Measurements from ENCODE around the gene ZNF256. TPM values are rescaled to one million over a fixed set of nuclear protein-coding genes. Genes with fewer than 3 reads are reported as not detected.

Gene ZNF256
- total RNA-seq, 1 experiment from 2014 or later, result not detected

- CTCF ChIA-PET, result no interaction called here
- intact Hi-C loops (cut with micrococcal nuclease), result no loop called here
- peaks cover 12 to 26% of the 10 kb centered on the region in 2 experiments; a peak in 2 of 4 replicates for H3K9me3 ChIP-seq (ENCODE audit: control insufficient read depth in 1 of 2, insufficient read depth in 1 of 2, low read depth in 1 of 2, low read length in 2 of 2)
These were observed 17.3 kb upstream of the ZNF256 start for GRCh38 chr19:57964761-57965160.

More at GRCh38 chr19:57964761-57965160, 17.3 kb upstream of the ZNF256 start:
- POLR2A ChIA-PET, result no interaction called here
- no peak overlapping the region for H3K4me3 ChIP-seq (replicated peaks in 1 of 2; ENCODE audit: low read depth in 1 of 2, low read length in 2 of 2)
- no peak overlapping the region for H3K4me2 ChIP-seq (ENCODE audit: low read length)
- DNase-seq (ENCODE audit: low read depth, low spot score), result no peak
- no peak overlapping the region for H3K9ac ChIP-seq (ENCODE audit: low read length)
- TF ChIP-seq JUND (IDR thresholded peaks at IDR 0.05) (no peak), ZNF274 (IDR thresholded peaks at IDR 0.05; ENCODE audit: low read depth, low read length) (no peak), ZBTB33 (IDR thresholded peaks at IDR 0.05; ENCODE audit: extremely low read depth, insufficient replicate concordance, low read length) (no peak), EZH2phosphoT487 (IDR thresholded peaks at IDR 0.05; ENCODE audit: borderline replicate concordance) (no peak), POLR2AphosphoS5 (IDR thresholded peaks at IDR 0.05; ENCODE audit: low read depth, low read length) (no peak), CBX3 (IDR thresholded peaks at IDR 0.05; ENCODE audit: low read depth) (no peak), EZH2 (IDR thresholded peaks at IDR 0.05) (no peak), CTCF (IDR thresholded peaks at IDR 0.05 in 2 of 3, conservative IDR thresholded peaks at IDR 0.05 in 1 of 3; ENCODE audit: borderline replicate concordance in 1 of 3, insufficient read depth in 1 of 3, low read depth in 2 of 3, low read length in 2 of 3) (no peak), YY1 (IDR thresholded peaks at IDR 0.05; ENCODE audit: extremely low read depth, insufficient replicate concordance, low read depth, low read length) (no peak), SP1 (IDR thresholded peaks at IDR 0.05; ENCODE audit: low read depth) (no peak), FOSL1 (IDR thresholded peaks at IDR 0.05; ENCODE audit: low read depth) (no peak), SIN3A (IDR thresholded peaks at IDR 0.05; ENCODE audit: low read depth) (no peak)
- no TSS peak for BruUV-seq (replicated peaks)
- RAD21 ChIA-PET (ENCODE audit: low non-redundant PET in 1 of 2, low total read pairs in 2 of 2, uncharacterized antibody in 2 of 2, unreplicated experiment in 2 of 2), result no interaction called here
- H3K9me2 ChIP-seq (ENCODE audit: insufficient read depth), result no peaks in the 10 kb centered on the region
- H3K36me3 ChIP-seq (ENCODE audit: control insufficient read depth in 1 of 2, insufficient read depth in 2 of 2, low read length in 2 of 2), result no peaks in the 10 kb centered on the region
- no peak overlapping the region for H3K27ac ChIP-seq (ENCODE audit: low read depth, low read length)
- no peak overlapping the region for H2AFZ ChIP-seq (ENCODE audit: low read depth, low read length, poor library complexity, severe bottlenecking)
- H3K4me1 ChIP-seq (ENCODE audit: control insufficient read depth in 1 of 2, insufficient read depth in 2 of 2, low read length in 2 of 2), result no peaks in the 10 kb centered on the region
- ATAC-seq, result no peak
- H3K79me2 ChIP-seq (ENCODE audit: insufficient read depth, low read length), result no peaks in the 10 kb centered on the region
- no peaks in the 10 kb centered on the region for H3K27me3 ChIP-seq (ENCODE audit: insufficient read depth, low read length)
- H4K20me1 ChIP-seq (ENCODE audit: insufficient read depth), result no peaks in the 10 kb centered on the region
